Measurements from ENCODE around the gene DVL1. TPM values are rescaled to one million over a fixed set of nuclear protein-coding genes. Genes with fewer than 3 reads are reported as not detected.
A peak's percentile ranks its signal among the peaks of the same experiment; 100 is the strongest.

The DVL1 gene
- total and polyA plus RNA-seq, 10 of the 15 experiments (the other 5 are each of a cell fraction or from before 2014, with no cell fraction given) = 0.10 to 31.1 (median 4.6) TPM

- no peak for TF ChIP-seq E4F1 (IDR thresholded peaks at IDR 0.05; ENCODE audit: borderline replicate concordance, partially characterized antibody)
These were observed 23.7 kb downstream of the DVL1 start (continued) for GRCh38 chr1:1325288-1326074.

- H3K9me3 ChIP-seq (replicated peaks; ENCODE audit: control insufficient read depth, insufficient read depth, low read length) = no peaks in the 10 kb centered on the region
- CTCF ChIA-PET = interaction anchor here (1.0 kb wide), 1 partner anchor 19 kb away, joined by 3 read pairs; no protein-coding TSS in a partner anchor
- SMC1A ChIA-PET (ENCODE audit: uncharacterized antibody, unreplicated experiment) = no interaction called here
- TF ChIP-seq POLR2AphosphoS2 (IDR thresholded peaks at IDR 0.05; ENCODE audit: low read depth, low read length) (peak; percentile 81), ZNF687 (IDR thresholded peaks at IDR 0.05) (0 out of 2 replicates have a peak, but pooled peaks have one; percentile 36), PML (IDR thresholded peaks at IDR 0.05; ENCODE audit: low read length) (no peak), HDAC6 (IDR thresholded peaks at IDR 0.05; ENCODE audit: unreplicated experiment) (no peak), POLR2A (IDR thresholded peaks at IDR 0.05; ENCODE audit: low read depth, low read length) (peak; percentile 92), TCF12 (IDR thresholded peaks at IDR 0.05; ENCODE audit: low read depth, low read length) (0 out of 2 replicates have a peak, but pooled peaks have one; percentile 5), NKRF (conservative IDR thresholded peaks at IDR 0.05) (peak; percentile 72), SP1 (IDR thresholded peaks at IDR 0.05; ENCODE audit: low read depth, low read length) (peak; percentile 50), GATAD2B (conservative IDR thresholded peaks at IDR 0.05; ENCODE audit: low read depth) (peak; percentile 56), CREM (IDR thresholded peaks at IDR 0.05; ENCODE audit: low read depth) (peak; percentile 24; the same call in 1 of the 2 replicates), ZNF622 (IDR thresholded peaks at IDR 0.05) (no peak)
These were observed 24.5 kb downstream of the DVL1 start, which contains the start of the genes CPTP and INTS11 for GRCh38 chr1:1324524-1325287. Gene CPTP, plus strand, starts transcription at chr1:1324802. Its CDS starts 2,109 bp downstream, at chr1:1326911. Gene INTS11, minus strand, starts transcription at chr1:1324660. Its CDS starts 52 bp downstream, at chr1:1324608.

More at GRCh38 chr1:1324524-1325287, 24.5 kb downstream of the DVL1 start, which contains the start of the genes CPTP and INTS11:
- no TSS peak for BruUV-seq (replicated peaks)
- H3K27me3 ChIP-seq (replicated peaks in 1 of 2; ENCODE audit: control insufficient read depth in 2 of 2, insufficient read depth in 2 of 2, low read length in 1 of 2) = no peaks in the 10 kb centered on the region
- H3K4me2 ChIP-seq (ENCODE audit: control insufficient read depth, insufficient read depth) = peak within 1 kb of the TSS; percentile 99
- peaks cover 10% of the 10 kb centered on the region for H3K4me1 ChIP-seq (ENCODE audit: control insufficient read depth, insufficient read depth, low read length)
- 1% methylated on average over 51 of the region's 84 CpGs for WGBS (ENCODE audit: insufficient coverage, insufficient replicate concordance, low lambda C conversion rate, missing lambda C conversion rate)
- ATAC-seq (peak; percentile 92), DNase-seq (ENCODE audit: low read depth, low spot score) (peak; percentile 61), FAIRE-seq (peak; percentile 54)
- POLR2A ChIA-PET = no interaction called here
- H3K36me3 ChIP-seq (ENCODE audit: control insufficient read depth in 2 of 2, insufficient read depth in 2 of 2, low read length in 1 of 2) = peaks cover 0 to 2% of the 10 kb centered on the region in 2 experiments; a peak in 2 of 4 replicates
- peak within 1 kb of the TSS; percentile 82 for H3K27ac ChIP-seq (ENCODE audit: control insufficient read depth, insufficient read depth)
- H3K79me2 ChIP-seq (ENCODE audit: control insufficient read depth, insufficient read depth, low read length) = peaks cover 43% of the 10 kb centered on the region
- RAD21 ChIA-PET (ENCODE audit: unreplicated experiment) = no interaction called here
- peak within 1 kb of the TSS; percentile 88 for H3K4me3 ChIP-seq
- H4K20me1 ChIP-seq (ENCODE audit: control insufficient read depth, insufficient read depth) = no peaks in the 10 kb centered on the region
- intact Hi-C loops (cut with micrococcal nuclease; ENCODE audit: unreplicated experiment) = no loop called here
- H2AFZ ChIP-seq (ENCODE audit: control insufficient read depth, low read depth, low read length) = peak within 1 kb of the TSS; percentile 85
- peak within 1 kb of the TSS; percentile 90 for H3K9ac ChIP-seq (ENCODE audit: control insufficient read depth, insufficient read depth, low read length)
- in situ Hi-C loops (cut with MboI) = no loop called here
